ENCODE measurements around the gene CDKL4.

Gene CDKL4

GRCh38 chr2:39269941-39270340, 26.2 kb upstream of the CDKL4 start:
- Histone ChIP-seq H3K27me3 (ENCODE audit: insufficient read depth, low read length, poor library complexity) (no peaks in the 10 kb centered on the region), H3K18ac (ENCODE audit: low read length) (no peak overlapping the region), H2BK120ac (ENCODE audit: low read depth, low read length) (no peak overlapping the region), H2AK5ac (ENCODE audit: low read length) (no peak overlapping the region), H2BK5ac (ENCODE audit: low read length) (no peak overlapping the region), H3K79me1 (ENCODE audit: low read length) (no peaks in the 10 kb centered on the region), H4K5ac (ENCODE audit: low read length) (no peak overlapping the region), H3K27ac (ENCODE audit: low read depth, low read length) (no peak overlapping the region), H3K4ac (ENCODE audit: low read depth, low read length) (no peak overlapping the region), H3K56ac (ENCODE audit: low read length) (no peak overlapping the region), H3K4me3 (ENCODE audit: low read length) (no peak overlapping the region), H3K23ac (ENCODE audit: low read length) (no peak overlapping the region), H3K36me3 (ENCODE audit: control insufficient read depth, insufficient read depth, low read length) (no peaks in the 10 kb centered on the region), H2BK15ac (replicated peaks; ENCODE audit: low read depth) (no peak overlapping the region), H3K9ac (ENCODE audit: low read length) (no peak overlapping the region), H3K79me2 (ENCODE audit: control insufficient read depth, insufficient read depth, low read length) (no peaks in the 10 kb centered on the region), H3K4me2 (ENCODE audit: low read length) (no peak overlapping the region), H3K4me1 (ENCODE audit: control insufficient read depth, low read depth, low read length) (peaks cover 1% of the 10 kb centered on the region), H4K8ac (ENCODE audit: low read depth, low read length) (no peak overlapping the region)
- no peak for DNase-seq
- WGBS (ENCODE audit: extremely low coverage, insufficient coverage, low lambda C conversion rate): 100% methylated on average over 1 of the region's 3 CpGs

- peaks cover 1% of the 10 kb centered on the region for H3K4me1 ChIP-seq (ENCODE audit: control insufficient read depth, low read depth, low read length)
- H3K27me3 ChIP-seq (ENCODE audit: insufficient read depth, low read length, poor library complexity): no peaks in the 10 kb centered on the region
- no peaks in the 10 kb centered on the region for H3K79me1 ChIP-seq (ENCODE audit: low read length)
- H3K27ac ChIP-seq (ENCODE audit: low read depth, low read length): no peak overlapping the region
- H3K23ac ChIP-seq (ENCODE audit: low read length): no peak overlapping the region
- no peak overlapping the region for H3K4me3 ChIP-seq (ENCODE audit: low read length)
- H4K8ac ChIP-seq (ENCODE audit: low read depth, low read length): no peak overlapping the region
- no peak overlapping the region for H3K56ac ChIP-seq (ENCODE audit: low read length)
- H2BK15ac ChIP-seq (replicated peaks; ENCODE audit: low read depth): no peak overlapping the region
- H2AK5ac ChIP-seq (ENCODE audit: low read length): no peak overlapping the region
- no peak overlapping the region for H3K9ac ChIP-seq (ENCODE audit: low read length)
- DNase-seq: no peak
- no CpG with 5 or more reads among the region's 3 CpGs for WGBS (ENCODE audit: extremely low coverage, insufficient coverage, low lambda C conversion rate)
- no peak overlapping the region for H4K5ac ChIP-seq (ENCODE audit: low read length)
- no peaks in the 10 kb centered on the region for H3K79me2 ChIP-seq (ENCODE audit: control insufficient read depth, insufficient read depth, low read length)
- H3K4me2 ChIP-seq (ENCODE audit: low read length): no peak overlapping the region
- H2BK120ac ChIP-seq (ENCODE audit: low read depth, low read length): no peak overlapping the region
- no peak overlapping the region for H3K18ac ChIP-seq (ENCODE audit: low read length)
- no peak overlapping the region for H2BK5ac ChIP-seq (ENCODE audit: low read length)
- no peaks in the 10 kb centered on the region for H3K36me3 ChIP-seq (ENCODE audit: control insufficient read depth, insufficient read depth, low read length)
- H3K4ac ChIP-seq (ENCODE audit: low read depth, low read length): no peak overlapping the region
Measured at GRCh38 chr2:39266916-39267434, 23.2 kb upstream of the CDKL4 start.

GRCh38 chr2:39266139-39266805, 22.5 kb upstream of the CDKL4 start:
- no CpG with 5 or more reads among the region's 3 CpGs for WGBS (ENCODE audit: extremely low coverage, insufficient coverage, low lambda C conversion rate)
- Histone ChIP-seq H3K9ac (ENCODE audit: low read length) (no peak overlapping the region), H3K56ac (ENCODE audit: low read length) (peak overlapping the region; percentile 25), H3K4me2 (ENCODE audit: low read length) (no peak overlapping the region), H4K5ac (ENCODE audit: low read length) (no peak overlapping the region), H4K8ac (ENCODE audit: low read depth, low read length) (no peak overlapping the region), H3K79me2 (ENCODE audit: control insufficient read depth, insufficient read depth, low read length) (no peaks in the 10 kb centered on the region), H3K4ac (ENCODE audit: low read depth, low read length) (no peak overlapping the region), H3K18ac (ENCODE audit: low read length) (no peak overlapping the region), H3K27ac (ENCODE audit: low read depth, low read length) (no peak overlapping the region), H3K36me3 (ENCODE audit: control insufficient read depth, insufficient read depth, low read length) (no peaks in the 10 kb centered on the region), H3K4me1 (ENCODE audit: control insufficient read depth, low read depth, low read length) (peaks cover 1% of the 10 kb centered on the region), H2BK5ac (ENCODE audit: low read length) (no peak overlapping the region), H3K27me3 (ENCODE audit: insufficient read depth, low read length, poor library complexity) (no peaks in the 10 kb centered on the region), H3K4me3 (ENCODE audit: low read length) (no peak overlapping the region), H2BK120ac (ENCODE audit: low read depth, low read length) (no peak overlapping the region), H3K23ac (ENCODE audit: low read length) (no peak overlapping the region), H2BK15ac (replicated peaks; ENCODE audit: low read depth) (no peak overlapping the region), H3K79me1 (ENCODE audit: low read length) (no peaks in the 10 kb centered on the region), H2AK5ac (ENCODE audit: low read length) (no peak overlapping the region)
- DNase-seq: peak; percentile 26

- H3K36me3 ChIP-seq (ENCODE audit: control insufficient read depth, insufficient read depth, low read length): no peaks in the 10 kb centered on the region
Measured at GRCh38 chr2:39265315-39265714, 21.5 kb upstream of the CDKL4 start.

GRCh38 chr2:39264733-39265132, 21.0 kb upstream of the CDKL4 start:
- peaks cover 1% of the 10 kb centered on the region for H3K4me1 ChIP-seq (ENCODE audit: control insufficient read depth, low read depth, low read length)
- H3K79me2 ChIP-seq (ENCODE audit: control insufficient read depth, insufficient read depth, low read length): no peaks in the 10 kb centered on the region
- H3K9ac ChIP-seq (ENCODE audit: low read length): no peak overlapping the region
- H3K4me2 ChIP-seq (ENCODE audit: low read length): no peak overlapping the region
- no peak overlapping the region for H4K8ac ChIP-seq (ENCODE audit: low read depth, low read length)
- H2BK5ac ChIP-seq (ENCODE audit: low read length): no peak overlapping the region
- H3K79me1 ChIP-seq (ENCODE audit: low read length): no peaks in the 10 kb centered on the region
- H2BK120ac ChIP-seq (ENCODE audit: low read depth, low read length): no peak overlapping the region
- DNase-seq: no peak
- no peak overlapping the region for H3K4ac ChIP-seq (ENCODE audit: low read depth, low read length)
- no peak overlapping the region for H4K5ac ChIP-seq (ENCODE audit: low read length)
- H3K36me3 ChIP-seq (ENCODE audit: control insufficient read depth, insufficient read depth, low read length): no peaks in the 10 kb centered on the region
- no peak overlapping the region for H3K27ac ChIP-seq (ENCODE audit: low read depth, low read length)
- H2BK15ac ChIP-seq (replicated peaks; ENCODE audit: low read depth): no peak overlapping the region
- no CpG with 5 or more reads among the region's 1 CpG for WGBS (ENCODE audit: extremely low coverage, insufficient coverage, low lambda C conversion rate)
- no peak overlapping the region for H3K56ac ChIP-seq (ENCODE audit: low read length)
- no peak overlapping the region for H3K23ac ChIP-seq (ENCODE audit: low read length)
- H3K4me3 ChIP-seq (ENCODE audit: low read length): no peak overlapping the region
- no peak overlapping the region for H3K18ac ChIP-seq (ENCODE audit: low read length)
- no peak overlapping the region for H2AK5ac ChIP-seq (ENCODE audit: low read length)
- H3K27me3 ChIP-seq (ENCODE audit: insufficient read depth, low read length, poor library complexity): no peaks in the 10 kb centered on the region

More at GRCh38 chr2:39265315-39265714, 21.5 kb upstream of the CDKL4 start:
- no peak overlapping the region for H3K27ac ChIP-seq (ENCODE audit: low read depth, low read length)
- H3K4ac ChIP-seq (ENCODE audit: low read depth, low read length): no peak overlapping the region
- no peaks in the 10 kb centered on the region for H3K79me2 ChIP-seq (ENCODE audit: control insufficient read depth, insufficient read depth, low read length)
- no peak overlapping the region for H4K8ac ChIP-seq (ENCODE audit: low read depth, low read length)
- no peak overlapping the region for H2BK120ac ChIP-seq (ENCODE audit: low read depth, low read length)
- H2BK5ac ChIP-seq (ENCODE audit: low read length): no peak overlapping the region
- no peak overlapping the region for H2AK5ac ChIP-seq (ENCODE audit: low read length)
- peaks cover 1% of the 10 kb centered on the region for H3K4me1 ChIP-seq (ENCODE audit: control insufficient read depth, low read depth, low read length)
- no peak overlapping the region for H3K56ac ChIP-seq (ENCODE audit: low read length)
- H2BK15ac ChIP-seq (replicated peaks; ENCODE audit: low read depth): no peak overlapping the region
- H3K4me2 ChIP-seq (ENCODE audit: low read length): no peak overlapping the region
- H3K23ac ChIP-seq (ENCODE audit: low read length): no peak overlapping the region
- no peaks in the 10 kb centered on the region for H3K27me3 ChIP-seq (ENCODE audit: insufficient read depth, low read length, poor library complexity)
- H4K5ac ChIP-seq (ENCODE audit: low read length): no peak overlapping the region
- H3K18ac ChIP-seq (ENCODE audit: low read length): no peak overlapping the region
- no peak for DNase-seq
- no peaks in the 10 kb centered on the region for H3K79me1 ChIP-seq (ENCODE audit: low read length)
- H3K9ac ChIP-seq (ENCODE audit: low read length): no peak overlapping the region
- no peak overlapping the region for H3K4me3 ChIP-seq (ENCODE audit: low read length)
- no CpG with 5 or more reads among the region's 2 CpGs for WGBS (ENCODE audit: extremely low coverage, insufficient coverage, low lambda C conversion rate)

GRCh38 chr2:39260087-39260486, 16.3 kb upstream of the CDKL4 start:
- Histone ChIP-seq H3K27ac (ENCODE audit: low read depth, low read length) (no peak overlapping the region), H3K9ac (ENCODE audit: low read length) (no peak overlapping the region), H3K23ac (ENCODE audit: low read length) (no peak overlapping the region), H3K18ac (ENCODE audit: low read length) (no peak overlapping the region), H2BK5ac (ENCODE audit: low read length) (no peak overlapping the region), H4K5ac (ENCODE audit: low read length) (no peak overlapping the region), H2AK5ac (ENCODE audit: low read length) (no peak overlapping the region), H3K79me1 (ENCODE audit: low read length) (no peaks in the 10 kb centered on the region), H3K56ac (ENCODE audit: low read length) (no peak overlapping the region), H3K27me3 (ENCODE audit: insufficient read depth, low read length, poor library complexity) (no peaks in the 10 kb centered on the region), H3K79me2 (ENCODE audit: control insufficient read depth, insufficient read depth, low read length) (no peaks in the 10 kb centered on the region), H3K36me3 (ENCODE audit: control insufficient read depth, insufficient read depth, low read length) (peaks cover 2% of the 10 kb centered on the region), H2BK15ac (replicated peaks; ENCODE audit: low read depth) (no peak overlapping the region), H3K4me2 (ENCODE audit: low read length) (no peak overlapping the region), H3K4me1 (ENCODE audit: control insufficient read depth, low read depth, low read length) (no peaks in the 10 kb centered on the region), H3K4me3 (ENCODE audit: low read length) (no peak overlapping the region), H3K4ac (ENCODE audit: low read depth, low read length) (no peak overlapping the region), H4K8ac (ENCODE audit: low read depth, low read length) (no peak overlapping the region), H2BK120ac (ENCODE audit: low read depth, low read length) (no peak overlapping the region)
- WGBS (ENCODE audit: extremely low coverage, insufficient coverage, low lambda C conversion rate): no CpG with 5 or more reads among the region's 4 CpGs
- DNase-seq: no peak

Measured in mesendoderm (in vitro differentiated cells).